ENCODE data around the gene IGHMBP2.

The IGHMBP2 gene

DNA sequence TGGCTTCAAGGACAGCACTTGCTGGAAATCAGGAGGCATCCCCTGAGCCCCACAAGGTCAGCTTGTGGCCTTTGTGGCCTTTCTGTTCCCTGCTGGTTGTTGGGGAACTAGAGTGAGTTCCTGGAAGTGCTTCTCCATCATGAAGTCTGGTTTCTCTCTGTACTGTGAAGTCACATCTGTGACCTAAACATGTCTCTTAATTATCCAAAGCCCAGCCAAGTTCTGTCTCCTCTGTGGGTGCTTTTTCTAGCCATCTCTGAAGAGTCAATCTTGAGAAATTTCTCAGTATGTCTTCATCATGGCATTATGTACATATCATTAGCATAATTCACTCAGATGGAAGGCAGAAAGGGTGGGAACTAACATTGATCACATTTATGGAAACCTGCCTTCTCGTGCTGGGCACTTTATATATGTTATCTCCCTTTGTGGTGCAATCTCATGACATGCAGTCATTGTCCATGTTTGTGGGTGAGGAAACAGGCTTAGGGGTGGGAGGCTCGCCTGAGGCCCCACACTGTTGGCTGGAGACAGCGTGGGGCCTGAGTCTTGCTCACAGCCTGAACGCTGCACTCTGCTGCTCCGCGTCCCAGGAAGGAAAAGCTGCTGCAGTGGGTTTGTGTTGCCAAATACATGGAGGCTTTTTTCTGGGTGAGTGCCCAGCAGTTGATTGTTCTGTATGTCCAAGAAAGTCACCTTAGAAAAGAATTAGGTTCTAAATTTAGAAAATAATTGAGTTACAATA lies 24.6 kb downstream of the IGHMBP2 start:
- no peaks in the 10 kb centered on the region for H3K36me3 ChIP-seq (ENCODE audit: control insufficient read depth, insufficient read depth, low read length)
- H3K79me2 ChIP-seq: no peaks in the 10 kb centered on the region
- H3K9me3 ChIP-seq (ENCODE audit: control insufficient read depth, low read length): no peaks in the 10 kb centered on the region
- no peaks in the 10 kb centered on the region for H3K27me3 ChIP-seq (ENCODE audit: control insufficient read depth, insufficient read depth, low read length)
- no peak overlapping the region for H2AFZ ChIP-seq
- H3K27ac ChIP-seq: no peak overlapping the region
- no peak overlapping the region for H3K4me2 ChIP-seq (ENCODE audit: low read length)
- no peaks in the 10 kb centered on the region for H3K4me1 ChIP-seq
- H3K9ac ChIP-seq: no peak overlapping the region
- no peak overlapping the region for H3K4me3 ChIP-seq (ENCODE audit: low read depth, low read length)
- TF ChIP-seq, protein P1, sequence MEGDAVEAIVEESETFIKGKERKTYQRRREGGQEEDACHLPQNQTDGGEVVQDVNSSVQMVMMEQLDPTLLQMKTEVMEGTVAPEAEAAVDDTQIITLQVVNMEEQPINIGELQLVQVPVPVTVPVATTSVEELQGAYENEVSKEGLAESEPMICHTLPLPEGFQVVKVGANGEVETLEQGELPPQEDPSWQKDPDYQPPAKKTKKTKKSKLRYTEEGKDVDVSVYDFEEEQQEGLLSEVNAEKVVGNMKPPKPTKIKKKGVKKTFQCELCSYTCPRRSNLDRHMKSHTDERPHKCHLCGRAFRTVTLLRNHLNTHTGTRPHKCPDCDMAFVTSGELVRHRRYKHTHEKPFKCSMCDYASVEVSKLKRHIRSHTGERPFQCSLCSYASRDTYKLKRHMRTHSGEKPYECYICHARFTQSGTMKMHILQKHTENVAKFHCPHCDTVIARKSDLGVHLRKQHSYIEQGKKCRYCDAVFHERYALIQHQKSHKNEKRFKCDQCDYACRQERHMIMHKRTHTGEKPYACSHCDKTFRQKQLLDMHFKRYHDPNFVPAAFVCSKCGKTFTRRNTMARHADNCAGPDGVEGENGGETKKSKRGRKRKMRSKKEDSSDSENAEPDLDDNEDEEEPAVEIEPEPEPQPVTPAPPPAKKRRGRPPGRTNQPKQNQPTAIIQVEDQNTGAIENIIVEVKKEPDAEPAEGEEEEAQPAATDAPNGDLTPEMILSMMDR (IDR thresholded peaks at IDR 0.05): no peak

DNA sequence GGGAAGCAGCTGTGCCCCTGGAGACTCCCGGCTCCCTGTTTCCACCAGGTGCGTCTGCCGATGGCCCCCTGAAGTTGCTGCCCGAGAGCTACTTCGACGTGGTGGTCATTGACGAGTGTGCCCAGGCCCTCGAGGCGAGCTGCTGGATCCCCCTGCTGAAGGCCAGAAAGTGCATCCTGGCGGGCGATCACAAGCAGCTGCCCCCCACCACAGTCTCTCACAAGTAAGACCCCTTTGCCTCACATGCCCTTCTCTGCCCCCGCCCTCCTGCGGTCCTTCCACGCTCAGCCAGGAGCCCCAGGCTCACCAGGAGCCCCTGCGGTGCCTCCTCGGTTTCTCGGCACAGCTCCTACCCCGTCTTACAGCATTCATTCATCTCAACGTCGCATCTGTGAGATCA lies 25.4 kb downstream of the IGHMBP2 start:
- TF ChIP-seq, protein P1 (IDR thresholded peaks at IDR 0.05): no peak
- Histone ChIP-seq H2AFZ (no peak overlapping the region), H3K27ac (no peak overlapping the region), H3K36me3 (ENCODE audit: control insufficient read depth, insufficient read depth, low read length) (no peaks in the 10 kb centered on the region), H3K4me3 (ENCODE audit: low read depth, low read length) (no peak overlapping the region), H3K4me1 (no peaks in the 10 kb centered on the region), H3K9ac (no peak overlapping the region), H3K27me3 (ENCODE audit: control insufficient read depth, insufficient read depth, low read length) (no peaks in the 10 kb centered on the region), H3K4me2 (ENCODE audit: low read length) (no peak overlapping the region), H3K79me2 (no peaks in the 10 kb centered on the region), H3K9me3 (ENCODE audit: control insufficient read depth, low read length) (no peaks in the 10 kb centered on the region)

DNA sequence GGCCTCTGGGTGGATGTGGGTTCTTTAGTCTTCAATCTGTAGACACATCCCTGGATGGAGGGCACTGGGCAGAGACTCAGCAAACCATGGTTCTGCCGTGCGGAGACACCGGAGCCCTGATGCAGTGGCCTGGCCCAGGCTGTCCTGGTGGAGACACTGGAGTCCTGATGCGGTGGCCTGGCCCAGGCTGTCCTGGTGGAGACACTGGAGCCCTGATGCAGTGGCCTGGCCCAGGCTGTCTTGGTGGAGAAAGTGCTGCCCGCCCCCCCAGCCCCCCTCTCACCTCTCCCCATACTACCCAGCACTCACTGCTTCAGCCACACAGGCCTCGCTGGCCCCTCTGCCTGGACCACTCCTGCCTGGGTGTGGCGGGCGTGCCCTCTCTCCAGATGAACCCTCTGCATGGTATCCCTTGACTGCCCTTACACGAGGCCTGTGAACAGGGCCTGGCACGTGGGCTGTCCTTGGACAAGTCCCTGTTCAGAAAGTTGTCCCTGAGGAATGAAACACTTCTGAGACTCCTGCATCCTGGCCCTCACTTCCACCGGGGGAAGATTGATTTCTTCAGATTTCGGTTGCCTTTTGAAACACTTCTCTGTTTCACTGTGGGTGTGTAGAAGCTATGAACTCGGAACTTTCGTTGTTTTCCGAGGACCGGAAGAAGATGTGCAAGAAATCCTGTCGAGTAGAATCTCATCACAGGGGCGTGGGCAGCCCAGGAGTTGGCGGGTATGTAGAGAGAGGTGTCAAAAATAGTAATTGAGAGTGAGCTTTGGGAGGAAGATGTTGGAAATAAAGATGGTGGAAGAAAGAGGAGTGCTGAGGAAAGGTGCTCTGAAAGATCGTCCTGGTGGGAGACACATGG lies 26.2 kb downstream of the IGHMBP2 start:
- TF ChIP-seq, protein P1 (IDR thresholded peaks at IDR 0.05): no peak

DNA sequence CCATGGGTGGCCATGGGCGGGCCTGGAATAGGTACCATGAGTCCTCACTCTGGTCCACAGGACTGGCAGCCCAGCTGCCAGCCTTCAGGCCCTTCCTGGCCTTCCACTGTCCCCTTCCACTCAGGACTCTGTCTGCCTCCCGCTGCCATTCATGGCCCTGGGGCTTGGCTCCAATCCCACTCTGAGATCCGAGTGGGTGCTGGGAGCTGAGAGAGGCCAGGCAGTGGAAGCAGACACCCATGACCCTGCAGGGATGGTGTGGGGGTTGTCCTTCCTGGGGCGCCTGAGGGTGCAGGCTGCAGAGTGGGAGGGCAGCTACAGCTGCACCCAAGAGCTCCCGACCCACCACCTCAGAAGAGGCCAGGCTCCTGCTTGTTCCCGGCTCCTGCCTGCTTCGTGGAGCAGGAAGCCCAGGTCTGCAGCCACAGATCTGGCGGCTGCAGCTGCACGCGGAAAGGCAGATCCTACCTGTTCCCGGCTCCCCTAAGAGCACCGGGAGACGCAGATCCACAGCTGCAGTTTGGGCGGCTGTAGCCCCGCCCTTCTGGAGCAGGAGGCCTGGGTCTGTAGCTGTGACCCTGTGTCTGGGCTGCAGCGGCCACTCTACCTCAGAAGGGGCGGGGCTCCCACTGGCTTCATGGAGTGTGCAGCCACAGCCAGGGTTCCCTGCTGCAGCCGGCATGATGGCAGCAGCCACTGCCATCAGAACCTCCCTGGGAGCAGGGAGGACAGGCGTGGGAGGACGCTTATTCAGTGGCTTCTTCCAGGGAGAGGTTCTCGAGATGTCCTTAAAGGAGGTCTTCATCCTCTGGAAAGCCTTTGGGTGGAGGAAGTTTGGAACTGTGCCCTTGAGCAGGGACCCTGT lies 27.5 kb downstream of the IGHMBP2 start:
- TF ChIP-seq, protein P1 (IDR thresholded peaks at IDR 0.05): no peak
- no peaks in the 10 kb centered on the region for H3K4me1 ChIP-seq
- H2AFZ ChIP-seq: no peak overlapping the region
- no peak overlapping the region for H3K4me2 ChIP-seq (ENCODE audit: low read length)
- no peaks in the 10 kb centered on the region for H3K9me3 ChIP-seq (ENCODE audit: control insufficient read depth, low read length)
- no peak overlapping the region for H3K27ac ChIP-seq
- H3K9ac ChIP-seq: no peak overlapping the region
- H3K27me3 ChIP-seq (ENCODE audit: control insufficient read depth, insufficient read depth, low read length): no peaks in the 10 kb centered on the region
- no peak overlapping the region for H3K4me3 ChIP-seq (ENCODE audit: low read depth, low read length)
- no peaks in the 10 kb centered on the region for H3K36me3 ChIP-seq (ENCODE audit: control insufficient read depth, insufficient read depth, low read length)
- no peaks in the 10 kb centered on the region for H3K79me2 ChIP-seq

More for the DNA sequence above, 26.2 kb downstream of the IGHMBP2 start:
- H3K9ac ChIP-seq: no peak overlapping the region
- H3K4me3 ChIP-seq (ENCODE audit: low read depth, low read length): no peak overlapping the region
- no peak overlapping the region for H2AFZ ChIP-seq
- no peak overlapping the region for H3K4me2 ChIP-seq (ENCODE audit: low read length)
- no peak overlapping the region for H3K27ac ChIP-seq
- H3K36me3 ChIP-seq (ENCODE audit: control insufficient read depth, insufficient read depth, low read length): no peaks in the 10 kb centered on the region
- H3K27me3 ChIP-seq (ENCODE audit: control insufficient read depth, insufficient read depth, low read length): no peaks in the 10 kb centered on the region
- no peaks in the 10 kb centered on the region for H3K9me3 ChIP-seq (ENCODE audit: control insufficient read depth, low read length)
- no peaks in the 10 kb centered on the region for H3K4me1 ChIP-seq
- no peaks in the 10 kb centered on the region for H3K79me2 ChIP-seq

Measured in parathyroid adenoma (tissue), 2 donors.